Activated naive CD4-positive, alpha-beta T cell treated with anti-CD3 and anti-CD28 coated beads, Interleukin-2, amount 50 U/mL, for 16 hours (primary cell): ENCODE measurements around the gene MRPS9.

Experiments used
- DNase-seq: peaks from one replicate; pipeline ENCODE4 v3.0.0-alpha.2; 2020

The MRPS9 gene

GRCh38 chr2:105126336-105126735 lies 88.5 kb downstream of the MRPS9 start:
- DNase-seq: no peak

- no peak for DNase-seq
Measured at GRCh38 chr2:105127289-105127915, 89.5 kb downstream of the MRPS9 start.

- no peak for DNase-seq
Measured at GRCh38 chr2:105129722-105130232, 91.9 kb downstream of the MRPS9 start.

GRCh38 chr2:105130546-105130945 lies 92.7 kb downstream of the MRPS9 start:
- no peak for DNase-seq

- DNase-seq: no peak
Measured at GRCh38 chr2:105134081-105134480, 96.2 kb downstream of the MRPS9 start.

- no peak for DNase-seq
Measured at GRCh38 chr2:105135436-105135835, 97.6 kb downstream of the MRPS9 start.

GRCh38 chr2:105136394-105136793 lies 98.5 kb downstream of the MRPS9 start:
- DNase-seq: no peak

GRCh38 chr2:105138643-105139042 lies 100.8 kb downstream of the MRPS9 start:
- DNase-seq: no peak

- no peak for DNase-seq
Measured at GRCh38 chr2:105139556-105140239, 101.8 kb downstream of the MRPS9 start.

GRCh38 chr2:105140240-105140568 lies 102.3 kb downstream of the MRPS9 start:
- DNase-seq: no peak

GRCh38 chr2:105141099-105141614 lies 103.3 kb downstream of the MRPS9 start:
- no peak for DNase-seq

GRCh38 chr2:105142239-105142638 lies 104.4 kb downstream of the MRPS9 start:
- no peak for DNase-seq

- no peak for DNase-seq
Measured at GRCh38 chr2:105143094-105143466, 105.2 kb downstream of the MRPS9 start.

GRCh38 chr2:105143467-105144151 lies 105.7 kb downstream of the MRPS9 start:
- DNase-seq: peak; percentile 33

- no peak for DNase-seq
Measured at GRCh38 chr2:105144152-105144940, 106.5 kb downstream of the MRPS9 start.

- DNase-seq: no peak
Measured at GRCh38 chr2:105144941-105145300, 107.1 kb downstream of the MRPS9 start.

GRCh38 chr2:105149272-105149671 lies 111.4 kb downstream of the MRPS9 start:
- no peak for DNase-seq
